ENCODE measurements around the gene TAX1BP1. TPM values are rescaled to one million over a fixed set of nuclear protein-coding genes. Genes with fewer than 3 reads are reported as not detected.

TAX1BP1 gene
- total and polyA plus RNA-seq, 2 of the 13 experiments (the other 11 are each of a cell fraction or from before 2014, with no cell fraction given) = 95.2 to 98.9 TPM

- no peak for TF ChIP-seq PRDM4 (CRISPR knock-in tag; IDR thresholded peaks at IDR 0.05; ENCODE audit: borderline replicate concordance)
Measured at GRCh38 chr7:27690649-27691048, 49.3 kb upstream of the TAX1BP1 start (continued).

GRCh38 chr7:27693794-27694193 is 46.2 kb upstream of the TAX1BP1 start:
- BruUV-seq (replicated peaks) = no TSS peak
- Histone ChIP-seq H4K20me1 (ENCODE audit: insufficient read depth, low read length) (no peaks in the 10 kb centered on the region), H3K36me3 (replicated peaks in 1 of 2; ENCODE audit: control insufficient read depth in 1 of 2, insufficient read depth in 2 of 2, low read length in 2 of 2) (no peaks in the 10 kb centered on the region), H3K9me3 (ENCODE audit: low read length) (no peaks in the 10 kb centered on the region), H2AFZ (ENCODE audit: low read length) (no peak overlapping the region), H3K79me2 (ENCODE audit: insufficient read depth, low read length) (no peaks in the 10 kb centered on the region), H3K4me3 (replicated peaks in 1 of 3; ENCODE audit: insufficient read depth in 1 of 3, low read depth in 2 of 3, low read length in 3 of 3) (no peak overlapping the region), H3K4me1 (ENCODE audit: insufficient read depth, low read length) (peaks cover 30% of the 10 kb centered on the region), H3K27me3 (ENCODE audit: control insufficient read depth in 1 of 2, insufficient read depth in 2 of 2, low read length in 2 of 2) (no peaks in the 10 kb centered on the region), H3K27ac (ENCODE audit: extremely low read length, insufficient read depth, low read length) (peak overlapping the region; percentile 42), H3K4me2 (ENCODE audit: low read depth, low read length) (peak overlapping the region; percentile 56), H3K9ac (ENCODE audit: insufficient read depth, low read depth, low read length) (0 out of 2 replicates have a peak overlapping the region, but pooled peaks have one; percentile 17)
- CTCF ChIA-PET (ENCODE audit: low intra/inter-chr PET ratio, low total read pairs) = no interaction called here
- in situ Hi-C loops (cut with HindIII; ENCODE audit: extremely low pct_ligation_motif_present, low pct_unique_long_range_greater_than_20kb) (no loop called here), intact Hi-C loops (cut with micrococcal nuclease; ENCODE audit: unreplicated experiment) (loop anchor here (5.0 kb wide), 1 partner anchor 329 kb away; no protein-coding TSS in a partner anchor)
- FAIRE-seq (peak; percentile 90), DNase-seq (ENCODE audit: low spot score) (peak; percentile 78), ATAC-seq (peak; percentile 76)
- WGBS (ENCODE audit: low lambda C conversion rate) = 35% methylated on average over 3 of the region's 3 CpGs
- POLR2A ChIA-PET = interaction anchor here (1.2 to 2.4 kb wide), 4 partner anchors 15 to 47 kb away, joined by 6 to 9 read pairs (median 7); partner anchors contain the start of genes HIBADH and TAX1BP1
- TF ChIP-seq ZBTB7B (CRISPR knock-in tag; IDR thresholded peaks at IDR 0.05) (peak; percentile 59; the same call in 1 of the 2 replicates), SATB2 (CRISPR knock-in tag; IDR thresholded peaks at IDR 0.05) (no peak), ZNF652 (CRISPR knock-in tag; IDR thresholded peaks at IDR 0.05; ENCODE audit: borderline replicate concordance, low read depth) (peak; percentile 76), ZNF850 (CRISPR knock-in tag; conservative IDR thresholded peaks at IDR 0.05) (no peak), ZNF337 (CRISPR knock-in tag; IDR thresholded peaks at IDR 0.05; ENCODE audit: borderline replicate concordance, low read depth) (no peak), NR1H2 (CRISPR knock-in tag; IDR thresholded peaks at IDR 0.05; ENCODE audit: borderline replicate concordance, low read depth) (no peak), ZNF460 (CRISPR knock-in tag; IDR thresholded peaks at IDR 0.05; ENCODE audit: borderline replicate concordance) (no peak), FOXK1 (CRISPR knock-in tag; IDR thresholded peaks at IDR 0.05; ENCODE audit: borderline replicate concordance, low read depth) (peak; percentile 39; the same call in 1 of the 2 replicates), ZBTB46 (CRISPR knock-in tag; IDR thresholded peaks at IDR 0.05; ENCODE audit: borderline replicate concordance) (no peak), POGZ (CRISPR knock-in tag; IDR thresholded peaks at IDR 0.05) (peak; percentile 70), THYN1 (CRISPR knock-in tag; IDR thresholded peaks at IDR 0.05; ENCODE audit: borderline replicate concordance, low read depth) (no peak), ATF2 (CRISPR knock-in tag; IDR thresholded peaks at IDR 0.05) (peak; percentile 55; the same call in 1 of the 2 replicates), FOXC1 (CRISPR knock-in tag; IDR thresholded peaks at IDR 0.05; ENCODE audit: borderline replicate concordance) (no peak), ZNF792 (CRISPR knock-in tag; IDR thresholded peaks at IDR 0.05) (peak; percentile 81; the same call in 1 of the 2 replicates), ZNF724P (CRISPR knock-in tag; IDR thresholded peaks at IDR 0.05; ENCODE audit: borderline replicate concordance) (no peak), ARNT2 (CRISPR knock-in tag; IDR thresholded peaks at IDR 0.05; ENCODE audit: low read depth) (0 out of 2 replicates have a peak, but pooled peaks have one; percentile 53), ARNTL (CRISPR knock-in tag; IDR thresholded peaks at IDR 0.05) (peak; percentile 66; the same call in 1 of the 2 replicates)
